HFF-Myc (cell line): ENCODE measurements around the gene GLRX5.
"Not testable (repeated sequence)": the region's sequence is repeated elsewhere in the genome, so short reads cannot be mapped to it uniquely, and the experiment has no call there.

Experiments
- DNase-seq: peaks from one replicate; pipeline ENCODE4 v3.0.0-alpha.2; 2011; ENCODE audit warnings: low read depth; ENCODE audit errors: extremely low read depth
- H3K4me3 ChIP-seq: replicated peaks from 2 replicates; pipeline ENCODE4 v1.5.1; 2011; ENCODE audit warnings: low read depth, mild to moderate bottlenecking, control low read depth, low read length
- CTCF ChIP-seq: IDR thresholded peaks from 2 replicates; pipeline ENCODE4 v1.5.1; 2012; ENCODE audit warnings: mild to moderate bottlenecking, low read depth, low read length, control low read depth; ENCODE audit errors: missing control alignments

GLRX5 gene

DNA sequence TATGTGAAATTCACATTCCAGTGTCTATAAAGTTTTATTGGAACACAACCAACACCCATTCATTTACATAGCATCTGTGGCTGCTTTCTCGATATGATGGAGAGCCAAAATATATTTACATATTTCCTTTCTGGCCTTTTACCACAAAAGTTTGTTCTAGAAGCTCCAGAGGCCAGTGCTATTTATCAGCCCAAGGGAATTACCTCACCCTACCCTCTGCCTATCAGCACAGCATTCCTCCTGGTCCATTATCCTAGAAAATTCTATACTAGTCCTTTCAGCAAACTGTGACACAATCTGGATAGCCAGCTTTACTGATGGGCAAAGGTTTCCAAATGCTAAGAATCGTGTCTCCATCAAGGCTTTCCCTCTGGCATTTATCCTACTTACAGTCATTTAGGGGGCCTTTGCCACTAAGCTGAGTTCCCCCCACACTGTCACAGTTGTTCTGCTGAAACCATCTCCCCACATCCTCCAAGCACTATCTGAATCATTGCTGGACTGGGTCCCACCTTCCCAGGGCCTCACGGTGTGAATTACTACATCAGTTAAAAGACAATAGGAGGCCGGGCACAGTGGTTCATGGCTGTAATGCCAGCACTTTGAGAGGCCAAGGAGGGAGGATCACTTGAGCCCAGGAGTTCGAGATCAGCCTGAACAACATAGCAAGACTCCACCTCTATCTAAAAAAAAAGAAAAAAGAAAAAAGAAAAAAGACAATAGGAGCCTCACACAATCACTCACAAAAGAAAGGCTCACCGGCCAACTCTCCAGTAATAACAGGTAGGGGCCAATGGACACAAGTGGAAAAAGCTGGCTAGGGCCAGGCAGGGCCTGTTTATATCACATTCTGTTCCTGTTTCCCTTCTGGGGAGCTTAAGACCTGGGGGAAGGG lies 30.5 kb upstream of the GLRX5 start:
- DNase-seq, result no peak
- no peak overlapping the region for H3K4me3 ChIP-seq
- TF ChIP-seq CTCF, result no peak

- no peak for TF ChIP-seq CTCF
- no peak for DNase-seq
- no peak overlapping the region for H3K4me3 ChIP-seq
These were observed 29.7 kb upstream of the GLRX5 start for GRCh38 chr14:95505030-95505589.

- H3K4me3 ChIP-seq, result no peak overlapping the region
- DNase-seq, result peak; percentile 92
These were observed 27.7 kb upstream of the GLRX5 start for GRCh38 chr14:95507174-95507573.

GRCh38 chr14:95507701-95508103 lies 27.1 kb upstream of the GLRX5 start:
- H3K4me3 ChIP-seq, result no peak overlapping the region
- TF ChIP-seq CTCF, result no peak
- peak; percentile 72 for DNase-seq

More at GRCh38 chr14:95507174-95507573, 27.7 kb upstream of the GLRX5 start:
- TF ChIP-seq CTCF, result no peak

DNA sequence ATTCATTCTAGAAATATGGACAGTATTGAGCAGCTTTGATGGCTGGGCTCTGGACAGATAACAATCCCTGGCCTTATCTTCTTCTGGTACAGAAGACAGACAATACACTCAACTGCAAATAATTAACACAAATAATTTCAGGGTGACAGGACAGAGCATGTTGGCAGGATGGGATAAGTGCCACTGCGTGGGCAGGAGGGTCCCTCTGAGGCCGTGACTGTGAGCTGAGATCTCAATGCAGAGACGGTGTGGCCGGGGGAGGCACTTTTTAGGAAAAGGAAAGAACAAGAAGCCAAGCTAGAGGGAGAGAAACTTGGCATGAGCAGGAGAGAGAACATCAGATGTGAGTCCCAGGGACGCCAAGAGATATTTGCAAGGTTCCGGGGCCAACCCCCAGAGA lies 26.5 kb upstream of the GLRX5 start:
- TF ChIP-seq CTCF, result no peak
- no peak for DNase-seq
- H3K4me3 ChIP-seq, result no peak overlapping the region

DNA sequence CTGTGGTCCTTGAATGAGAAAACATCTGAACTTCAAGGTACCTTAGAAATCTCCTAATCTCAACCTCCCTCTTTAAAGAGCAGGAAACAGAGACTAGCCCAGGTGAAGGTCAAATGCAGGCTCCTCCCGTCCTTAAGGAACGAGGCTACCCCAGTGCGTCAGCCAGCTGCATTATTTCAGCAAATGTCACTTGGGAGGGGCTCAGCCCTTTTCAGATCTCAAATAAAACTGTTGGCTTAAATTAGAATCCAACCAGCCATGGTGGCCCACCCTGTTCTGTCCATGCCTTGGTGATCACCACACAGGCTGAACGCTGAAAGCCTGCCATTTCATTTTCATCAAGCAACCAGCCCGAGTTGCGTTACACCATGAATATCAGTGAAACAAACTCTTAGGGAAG lies 25.4 kb upstream of the GLRX5 start:
- TF ChIP-seq CTCF, result no peak
- DNase-seq, result no peak
- H3K4me3 ChIP-seq, result no peak overlapping the region

DNA sequence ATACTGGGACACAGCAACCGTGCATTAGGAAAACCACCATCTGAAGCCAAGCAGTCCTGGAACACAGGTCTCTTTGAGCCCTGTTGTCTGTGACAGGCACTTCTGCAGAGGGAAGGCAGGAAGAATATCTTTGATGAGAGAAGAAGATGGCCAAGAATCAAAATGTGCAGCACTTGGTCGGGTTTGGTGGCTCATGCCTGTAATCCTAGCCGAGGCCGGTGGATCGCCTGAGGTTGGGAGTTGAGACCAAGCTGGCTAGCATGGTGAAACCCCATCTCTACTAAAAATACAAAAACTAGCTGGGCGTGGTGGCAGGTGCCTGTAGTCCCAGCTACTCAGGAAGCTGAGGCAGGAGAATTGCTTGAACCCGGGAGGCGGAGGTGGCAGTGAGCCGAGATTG lies 24.5 kb upstream of the GLRX5 start:
- H3K4me3 ChIP-seq, DNase-seq: not testable (repeated sequence)
